GM19468 (cell line): ENCODE data around the gene HBA2.
"Not testable (repeated sequence)": the region's sequence is repeated elsewhere in the genome, so short reads cannot be mapped to it uniquely, and the experiment has no call there.

ENCODE experiments used
- ATAC-seq: cut with Tn5 transposase; IDR thresholded peaks from one replicate; pipeline ENCODE4 v1.9.1; 2021; ENCODE audit warnings: mild to moderate bottlenecking, moderate library complexity, moderate number of reproducible peaks; ENCODE audit not compliant: unreplicated experiment; ENCODE audit errors: extremely low read depth

HBA2 gene

GRCh38 chr16:154217-155030 lies 18.3 kb upstream of the HBA2 start:
- no peak for ATAC-seq

DNA sequence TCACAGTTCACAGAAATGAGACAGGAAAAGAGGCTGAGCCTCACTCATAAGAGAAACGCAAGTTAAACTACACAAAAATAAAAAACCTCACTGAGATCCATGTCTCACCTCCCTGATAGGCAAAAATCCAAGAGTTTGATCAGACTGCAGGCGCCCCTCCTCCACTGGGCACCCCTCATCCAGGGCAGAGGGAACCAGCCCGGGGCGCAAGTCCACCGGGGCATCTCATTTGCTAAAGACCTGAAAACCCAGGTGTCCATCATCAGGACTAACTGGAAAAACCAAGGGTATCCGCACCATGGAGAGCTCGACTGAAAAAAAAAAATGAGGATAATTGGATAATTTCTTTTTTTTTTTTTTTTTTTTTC lies 17.7 kb upstream of the HBA2 start:
- ATAC-seq, result no peak

GRCh38 chr16:159136-159849 lies 13.4 kb upstream of the HBA2 start:
- ATAC-seq, result no peak

- ATAC-seq, result not testable (repeated sequence)
Observed at GRCh38 chr16:160242-160641, 12.4 kb upstream of the HBA2 start.

- no peak for ATAC-seq
Observed at GRCh38 chr16:160691-161190, 11.9 kb upstream of the HBA2 start.

- no peak for ATAC-seq
Observed at GRCh38 chr16:162271-162991, 10.2 kb upstream of the HBA2 start.

DNA sequence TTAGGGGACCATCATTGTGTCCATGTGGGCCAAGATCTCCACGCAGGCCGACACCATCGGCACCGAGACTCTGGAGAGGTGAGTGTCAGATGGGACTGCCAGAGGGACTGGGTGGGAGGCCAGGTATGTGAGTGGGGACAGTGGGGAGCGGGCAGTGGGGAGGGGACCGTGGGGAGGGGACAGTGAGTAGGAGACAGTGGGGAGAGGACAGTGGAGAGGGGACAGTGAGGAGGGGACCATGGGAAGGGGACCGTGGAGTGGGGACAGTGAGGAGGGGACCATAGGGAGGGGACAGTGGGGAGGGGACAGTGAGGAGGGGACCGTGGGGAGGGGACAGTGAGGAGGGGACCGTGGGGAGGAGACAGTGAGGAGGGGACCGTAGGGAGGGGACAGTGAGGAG lies 9.5 kb upstream of the HBA2 start:
- ATAC-seq, result not testable (repeated sequence)

DNA sequence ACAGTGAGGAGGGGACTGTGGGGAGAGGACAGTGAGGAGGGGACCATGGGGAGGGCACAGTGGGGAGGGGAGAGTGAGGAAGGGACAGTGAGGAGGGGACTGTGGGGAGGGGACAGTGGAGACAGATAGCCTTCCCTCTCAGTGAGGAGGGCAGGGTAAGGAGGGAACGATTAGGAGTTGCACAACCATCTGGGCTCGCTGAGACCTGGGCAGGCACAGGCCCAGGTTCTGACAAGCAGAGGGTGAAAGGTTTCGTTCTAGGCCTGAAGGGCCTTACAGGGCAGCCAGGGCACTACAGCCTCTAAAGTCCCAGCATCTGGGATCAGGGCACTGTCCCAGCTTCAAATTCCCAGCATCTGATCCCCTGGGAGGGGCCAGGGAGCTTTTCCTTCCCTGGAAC lies 9.0 kb upstream of the HBA2 start:
- not testable (repeated sequence) for ATAC-seq

DNA sequence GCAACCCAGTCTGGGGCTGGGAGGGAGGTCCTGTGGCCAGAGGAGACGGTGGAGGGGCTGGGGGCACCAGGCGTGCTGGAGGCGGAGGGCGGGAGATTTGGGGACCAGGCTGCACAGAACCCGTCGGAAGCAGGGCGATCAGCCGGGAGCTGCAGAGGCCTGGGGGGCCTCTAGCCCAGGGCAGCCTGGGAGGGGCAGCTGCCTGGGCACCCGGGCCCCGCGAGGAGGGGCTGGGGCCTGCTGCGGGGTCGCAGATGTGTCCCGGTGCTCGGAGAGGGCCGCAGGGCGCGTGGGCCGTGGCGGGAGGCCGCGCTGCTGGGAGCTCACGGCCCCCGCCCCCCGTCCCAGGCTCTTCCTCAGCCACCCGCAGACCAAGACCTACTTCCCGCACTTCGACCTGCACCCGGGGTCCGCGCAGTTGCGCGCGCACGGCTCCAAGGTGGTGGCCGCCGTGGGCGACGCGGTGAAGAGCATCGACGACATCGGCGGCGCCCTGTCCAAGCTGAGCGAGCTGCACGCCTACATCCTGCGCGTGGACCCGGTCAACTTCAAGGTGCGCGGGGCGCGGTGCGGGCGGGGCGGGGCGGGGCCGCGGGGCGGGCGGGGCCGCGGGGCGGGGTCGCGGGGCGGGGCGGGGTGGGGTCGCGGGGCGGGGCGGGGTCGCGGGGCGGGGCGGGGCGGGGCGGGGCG lies 8.4 kb upstream of the HBA2 start:
- ATAC-seq, result not testable (repeated sequence)

DNA sequence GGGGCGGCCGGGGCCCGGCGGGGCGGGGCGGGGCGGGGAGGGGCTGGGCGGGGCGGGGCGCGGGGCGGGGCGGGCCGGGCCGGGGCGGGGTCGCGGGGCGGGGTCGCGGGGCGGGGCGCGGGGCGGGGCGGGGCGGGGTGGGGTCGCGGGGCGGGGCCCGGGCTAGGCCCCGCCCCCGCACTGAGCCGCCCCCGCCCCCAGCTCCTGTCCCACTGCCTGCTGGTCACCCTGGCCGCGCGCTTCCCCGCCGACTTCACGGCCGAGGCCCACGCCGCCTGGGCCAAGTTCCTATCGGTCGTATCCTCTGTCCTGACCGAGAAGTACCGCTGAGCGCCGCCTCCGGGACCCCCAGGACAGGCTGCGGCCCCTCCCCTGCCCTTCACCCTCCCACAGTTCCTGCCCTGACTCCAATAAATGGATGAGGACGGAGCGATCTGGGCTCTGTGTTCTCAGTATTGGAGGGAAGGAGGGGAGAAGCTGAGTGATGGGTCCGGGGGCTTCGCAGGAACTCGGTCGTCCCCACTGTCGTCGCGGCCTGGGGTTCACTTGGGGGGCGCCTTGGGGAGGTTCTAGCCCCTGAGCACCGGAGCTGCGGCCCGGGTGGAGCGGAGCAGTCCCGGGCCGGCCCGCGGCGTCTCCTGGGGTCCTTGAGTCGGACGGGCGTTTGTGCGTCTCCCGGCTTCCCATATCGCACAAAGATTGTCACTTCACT lies 7.7 kb upstream of the HBA2 start:
- ATAC-seq, result no peak

- ATAC-seq, result no peak
Observed at GRCh38 chr16:165539-166374, 6.9 kb upstream of the HBA2 start, which contains the start of gene HBM. Gene HBM (plus strand): TSS chr16:165978. CDS start chr16:165998, 20 bp downstream.

DNA sequence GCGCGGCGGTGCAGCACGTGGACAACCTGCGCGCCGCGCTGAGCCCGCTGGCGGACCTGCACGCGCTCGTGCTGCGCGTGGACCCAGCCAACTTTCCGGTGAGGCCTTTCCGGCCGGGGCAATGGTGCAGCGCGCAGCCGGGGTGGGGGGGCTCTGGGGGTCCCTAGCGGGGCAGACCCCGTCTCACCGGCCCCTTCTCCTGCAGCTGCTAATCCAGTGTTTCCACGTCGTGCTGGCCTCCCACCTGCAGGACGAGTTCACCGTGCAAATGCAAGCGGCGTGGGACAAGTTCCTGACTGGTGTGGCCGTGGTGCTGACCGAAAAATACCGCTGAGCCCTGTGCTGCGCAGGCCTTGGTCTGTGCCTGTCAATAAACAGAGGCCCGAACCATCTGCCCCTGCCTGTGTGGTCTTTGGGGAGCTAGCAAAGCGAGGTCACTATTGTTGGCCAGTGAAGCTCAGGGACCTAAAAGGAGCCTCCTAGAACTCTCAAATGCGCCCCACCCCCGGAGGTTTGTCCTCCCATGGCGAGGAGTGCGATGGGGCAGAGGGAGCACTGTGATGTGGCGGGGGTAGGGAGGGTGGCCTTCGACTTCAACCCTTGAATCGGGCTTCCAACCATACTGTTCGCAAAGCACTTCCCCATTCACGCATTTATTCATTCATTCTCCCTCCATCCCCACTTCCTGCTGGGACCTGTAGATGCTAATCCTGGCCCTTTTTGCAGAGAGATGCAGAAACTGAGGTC lies 6.1 kb upstream of the HBA2 start:
- no peak for ATAC-seq

DNA sequence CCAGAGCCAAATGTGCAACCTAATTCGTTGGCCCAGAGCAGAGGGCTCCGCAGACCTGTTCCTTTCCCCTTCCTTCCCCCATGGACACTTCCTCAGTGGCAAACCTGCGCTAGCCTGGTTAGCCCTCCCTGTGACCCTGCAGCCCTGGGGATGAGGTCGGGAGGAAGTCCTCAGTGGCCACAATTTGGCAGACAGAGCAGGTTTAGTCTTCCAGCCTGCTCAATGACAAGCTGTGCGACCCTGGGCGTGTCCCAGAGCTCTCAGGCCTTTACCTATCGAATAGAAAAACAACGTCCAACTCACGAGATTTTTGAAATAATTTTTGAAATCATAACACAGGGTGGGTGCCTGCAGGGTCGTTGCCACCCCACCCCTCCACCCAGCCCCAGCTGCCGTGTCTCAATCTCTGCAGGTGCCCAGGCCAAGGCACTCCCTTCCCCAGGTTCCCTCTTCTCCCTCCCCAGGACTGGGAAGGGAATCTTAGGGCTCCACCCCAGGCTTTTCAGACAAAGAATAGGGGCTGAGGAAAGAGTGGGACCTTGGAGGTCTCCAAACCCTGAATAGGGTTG lies 5.5 kb upstream of the HBA2 start:
- ATAC-seq, result no peak

- ATAC-seq, result no peak
Observed at GRCh38 chr16:168424-168823, 4.3 kb upstream of the HBA2 start.

DNA sequence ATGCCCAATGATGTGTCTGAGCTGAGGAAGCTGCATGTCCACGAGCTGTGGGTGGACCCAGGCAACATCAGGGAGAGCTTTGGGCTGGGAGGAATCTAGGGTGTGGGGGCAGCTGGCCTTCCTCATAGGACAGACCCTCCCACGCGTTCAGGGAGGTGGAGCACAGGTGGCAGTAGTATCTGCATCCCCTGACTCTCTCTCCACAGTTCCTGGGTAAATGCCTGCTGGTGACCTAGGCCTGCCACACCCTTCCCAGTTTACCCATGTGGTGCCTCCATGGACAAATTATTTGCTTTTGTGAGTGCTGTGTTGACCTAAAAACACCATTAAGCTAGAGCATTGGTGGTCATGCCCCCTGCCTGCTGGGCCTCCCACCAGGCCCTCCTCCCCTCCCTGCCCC lies 3.7 kb upstream of the HBA2 start:
- ATAC-seq, result no peak

DNA sequence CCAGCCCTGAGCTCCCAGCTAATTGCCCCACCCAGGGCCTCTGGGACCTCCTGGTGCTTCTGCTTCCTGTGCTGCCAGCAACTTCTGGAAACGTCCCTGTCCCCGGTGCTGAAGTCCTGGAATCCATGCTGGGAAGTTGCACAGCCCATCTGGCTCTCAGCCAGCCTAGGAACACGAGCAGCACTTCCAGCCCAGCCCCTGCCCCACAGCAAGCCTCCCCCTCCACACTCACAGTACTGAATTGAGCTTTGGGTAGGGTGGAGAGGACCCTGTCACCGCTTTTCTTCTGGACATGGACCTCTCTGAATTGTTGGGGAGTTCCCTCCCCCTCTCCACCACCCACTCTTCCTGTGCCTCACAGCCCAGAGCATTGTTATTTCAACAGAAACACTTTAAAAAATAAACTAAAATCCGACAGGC lies 2.6 kb upstream of the HBA2 start:
- not testable (repeated sequence) for ATAC-seq

DNA sequence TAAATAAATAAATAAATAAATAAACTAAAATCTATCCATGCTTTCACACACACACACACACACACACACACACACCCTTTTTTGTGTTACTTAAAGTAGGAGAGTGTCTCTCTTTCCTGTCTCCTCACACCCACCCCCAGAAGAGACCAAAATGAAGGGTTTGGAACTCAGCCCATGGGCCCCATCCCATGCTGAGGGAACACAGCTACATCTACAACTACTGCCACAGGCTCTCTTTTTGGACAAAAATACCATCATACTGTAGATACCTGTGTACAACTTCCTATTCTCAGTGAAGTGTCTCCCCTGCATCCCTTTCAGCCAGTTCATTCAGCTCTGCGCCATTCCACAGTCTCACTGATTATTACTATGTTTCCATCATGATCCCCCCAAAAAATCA lies 1.9 kb upstream of the HBA2 start:
- no peak for ATAC-seq
